RPMI7951 (cell line): Measurements from ENCODE around the gene CYRIA. TPM values are rescaled to one million over a fixed set of nuclear protein-coding genes. Genes with fewer than 3 reads are reported as not detected.

ENCODE experiments used
- DNase-seq: peaks from one replicate; pipeline ENCODE4 v3.0.0-alpha.2; 2012; ENCODE audit warnings: low read depth
- total RNA-seq: library from RNA; depleted of rRNA; stranded (reverse); fragments of >200 nt; shearing (Covaris generic); gene quantifications from 2 replicates; pipeline ENCODE4 v1.2.3, GENCODE V29; 2014; rRNA removed

The CYRIA gene
- total RNA-seq: 0.12 and 0.20 TPM in 2 replicates

DNA sequence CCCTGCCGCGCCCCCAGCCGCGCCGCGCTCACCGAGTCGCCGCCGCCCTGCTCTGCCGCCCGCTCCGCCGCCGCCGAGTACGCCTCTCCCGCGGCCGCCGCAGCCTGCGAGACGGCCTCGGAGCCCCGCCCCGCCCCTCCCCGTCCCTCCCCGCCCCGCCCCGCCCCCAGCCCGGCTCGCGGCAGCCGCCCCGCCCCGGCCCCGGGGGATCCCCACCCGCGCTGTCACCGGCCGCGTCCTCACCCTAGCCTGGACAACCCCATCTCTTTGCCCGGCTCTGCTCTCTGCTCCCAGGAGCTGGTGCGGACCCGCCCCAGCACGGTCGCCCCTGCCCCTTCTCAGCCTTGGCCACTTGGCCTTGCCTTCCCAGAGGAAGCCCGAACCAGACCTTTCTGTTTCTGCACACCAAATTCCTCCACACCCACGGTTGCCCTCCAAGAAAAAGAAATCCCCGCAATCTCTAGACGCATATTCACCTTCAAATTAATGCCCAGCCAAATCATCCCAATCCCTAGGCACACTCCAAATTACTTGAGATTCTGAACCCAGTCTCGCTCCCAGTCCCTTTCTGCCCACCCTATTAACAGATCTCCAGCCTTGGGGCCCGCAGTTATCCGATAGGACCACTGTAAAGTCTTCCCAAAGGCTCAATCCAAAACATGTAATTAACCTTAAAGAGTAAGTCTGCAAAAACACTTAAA lies at the start of gene CYRIA:
TSS of gene CYRIA (minus strand) at position 87 of the 701 bp plus-strand sequence. CDS start 77,715 bp downstream, outside the sequence.
- peak; percentile 30 for DNase-seq

DNA sequence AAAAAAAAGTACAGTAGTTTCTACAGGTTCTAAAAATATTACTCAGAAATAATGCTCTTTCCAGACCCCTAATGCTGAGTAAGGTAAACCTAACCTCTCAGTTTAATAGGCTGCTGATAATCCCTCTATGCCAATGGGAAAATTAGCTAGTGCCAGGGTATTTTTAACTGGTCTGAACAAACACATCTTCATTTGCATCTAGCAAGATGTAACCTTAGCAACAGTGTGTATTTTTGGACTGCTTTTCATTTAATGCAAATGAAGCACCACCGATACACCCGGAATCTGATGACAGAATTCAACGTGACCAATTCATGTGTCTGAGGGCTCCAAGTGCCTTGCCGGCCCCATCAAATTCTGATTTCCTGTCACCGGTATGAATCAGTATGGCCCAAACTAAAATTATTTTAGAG lies 47.4 kb upstream of the CYRIA start:
- DNase-seq: no peak

DNA sequence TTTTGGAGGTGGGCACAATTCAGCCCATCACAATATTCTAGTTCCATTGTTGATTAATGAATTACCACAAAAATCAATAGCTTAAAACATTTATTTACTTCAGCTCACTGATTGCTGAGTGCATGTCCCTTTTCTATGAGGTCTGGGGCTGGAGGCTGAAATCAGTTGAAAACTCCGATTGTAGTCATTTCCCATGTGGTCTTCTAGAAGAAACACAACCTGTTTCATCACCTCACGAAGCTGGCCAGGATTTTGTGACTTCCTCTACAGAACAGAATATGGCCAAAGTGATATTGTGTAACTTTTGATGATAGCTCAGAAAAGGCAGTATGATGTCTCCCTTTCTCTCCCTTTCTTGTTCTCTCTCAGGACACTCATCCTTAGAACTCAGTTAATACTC lies 44.1 kb upstream of the CYRIA start:
- no peak for DNase-seq

DNA sequence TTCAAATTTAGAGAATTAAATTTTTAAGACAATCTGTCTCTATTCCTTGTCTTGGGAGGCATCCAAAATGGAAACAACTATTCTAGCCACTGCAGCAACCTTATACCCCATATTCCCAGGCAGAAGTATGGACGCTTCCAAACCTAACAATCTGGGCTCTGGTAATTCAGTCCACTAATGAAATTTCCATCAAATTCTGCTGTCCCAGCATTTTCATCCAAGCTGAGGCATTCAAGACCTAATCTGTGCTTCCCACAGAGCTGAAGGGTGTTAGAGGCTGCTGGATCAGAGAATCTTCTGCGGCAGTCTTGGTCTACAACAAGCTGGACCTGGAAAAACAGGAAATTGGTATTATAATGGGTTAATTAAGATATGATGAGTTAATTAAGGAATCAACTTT lies 42.5 kb upstream of the CYRIA start:
- no peak for DNase-seq

DNA sequence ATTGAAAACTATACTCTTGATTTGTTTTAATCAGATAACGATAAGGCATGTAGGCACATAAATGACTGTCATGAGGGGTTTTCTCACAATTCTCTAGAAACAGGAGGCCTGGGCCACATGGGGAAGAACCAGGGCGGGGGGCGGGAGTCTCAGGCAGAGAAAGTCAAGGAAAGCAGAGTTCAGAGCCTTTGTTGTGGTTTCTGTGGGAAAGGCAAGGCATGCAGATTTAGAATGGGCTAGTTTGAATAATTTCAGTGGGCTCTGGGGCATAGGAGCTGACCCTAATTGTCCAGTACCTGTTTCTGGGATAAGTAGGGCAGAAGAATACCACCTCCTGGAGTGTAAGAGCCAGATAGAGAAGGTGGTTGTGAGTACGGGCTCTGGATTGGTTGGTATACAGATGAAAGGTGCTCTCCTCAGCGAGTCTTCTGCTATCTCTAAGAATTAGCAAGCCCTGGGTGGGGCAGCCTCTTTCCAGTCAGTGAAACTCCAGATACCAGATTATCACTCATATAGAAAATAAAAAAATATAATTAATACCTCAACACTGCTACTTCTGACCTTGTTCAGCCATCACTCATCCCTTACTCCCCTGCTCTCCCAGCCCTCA lies 41.5 kb upstream of the CYRIA start:
- no peak for DNase-seq

DNA sequence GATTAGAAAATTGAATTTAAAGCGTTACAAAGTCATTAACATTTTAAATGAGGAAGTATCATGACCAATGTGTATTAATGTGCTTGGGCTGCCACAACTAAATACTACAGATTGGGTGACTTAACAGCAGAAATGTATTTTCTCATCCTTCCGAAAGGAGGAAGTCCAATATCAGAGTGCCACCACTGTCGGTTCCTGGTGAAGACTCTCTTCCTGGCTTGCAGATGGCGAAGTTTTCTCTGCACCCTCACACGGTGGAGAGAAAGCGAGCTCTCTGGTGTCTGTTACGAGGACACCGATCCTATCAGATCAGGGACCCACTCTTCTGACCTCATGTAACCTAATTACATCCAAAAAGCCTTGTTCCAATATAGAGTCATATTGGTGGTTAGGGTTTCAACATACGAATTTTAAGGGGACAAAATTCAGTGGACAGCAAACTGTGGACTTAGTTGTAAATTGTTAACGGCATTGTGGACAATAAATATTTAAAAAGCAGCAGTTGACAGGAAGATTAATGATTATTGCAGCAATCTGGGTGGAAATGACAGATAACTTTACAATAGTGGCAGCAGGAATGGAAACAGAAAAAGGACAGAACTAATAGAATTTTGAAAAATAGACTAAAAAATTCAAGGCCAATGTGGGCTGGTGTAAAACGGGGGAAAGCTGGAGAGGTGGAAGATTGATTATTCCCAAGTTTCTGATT lies 35.1 kb upstream of the CYRIA start:
- no peak for DNase-seq

GRCh38 chr2:16693854-16694253 lies 28.2 kb upstream of the CYRIA start:
- no peak for DNase-seq

- DNase-seq: no peak
Measured at GRCh38 chr2:16691261-16691660, 25.6 kb upstream of the CYRIA start.

DNA sequence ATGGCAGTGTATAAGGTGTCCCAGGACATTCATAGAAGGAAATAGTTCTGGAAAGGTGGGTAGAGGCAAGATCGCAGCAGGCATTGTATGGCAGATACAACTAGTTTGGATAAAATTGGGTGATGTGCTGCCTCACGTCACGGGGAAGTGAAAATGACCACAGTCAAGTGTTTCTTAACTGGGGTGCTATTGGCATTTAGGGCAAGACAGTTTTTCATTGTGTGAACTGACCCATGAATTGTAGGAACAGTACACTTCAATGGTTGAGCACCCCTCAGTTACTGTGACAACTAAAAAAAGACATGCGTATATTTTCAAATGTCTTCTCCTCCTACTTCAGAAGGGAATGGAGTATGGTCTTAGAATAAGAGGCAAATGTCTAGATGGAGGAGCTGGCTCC lies 22.3 kb upstream of the CYRIA start:
- no peak for DNase-seq

DNA sequence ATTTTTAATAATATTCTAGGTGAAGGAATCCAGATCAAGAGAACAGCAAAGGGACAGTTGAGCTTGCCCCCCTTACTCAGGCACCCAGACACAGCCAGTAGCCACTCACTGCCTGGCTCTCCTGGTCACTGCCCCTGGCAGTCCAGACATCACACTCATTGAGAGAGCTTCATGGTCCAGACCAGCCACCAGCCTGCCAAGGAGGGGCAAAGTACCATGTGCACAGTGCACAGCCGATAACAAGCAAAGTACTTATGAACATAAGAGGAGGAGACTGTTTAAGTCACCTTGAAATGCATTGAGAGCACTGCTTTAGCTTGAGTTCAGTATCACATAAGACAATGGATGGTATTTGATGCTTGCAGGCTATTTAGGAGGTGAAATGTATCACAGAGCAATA lies 21.6 kb upstream of the CYRIA start:
- DNase-seq: no peak

GRCh38 chr2:16686641-16687040 lies 21.0 kb upstream of the CYRIA start:
- DNase-seq: no peak

GRCh38 chr2:16685340-16685715 lies 19.7 kb upstream of the CYRIA start:
- no peak for DNase-seq

DNA sequence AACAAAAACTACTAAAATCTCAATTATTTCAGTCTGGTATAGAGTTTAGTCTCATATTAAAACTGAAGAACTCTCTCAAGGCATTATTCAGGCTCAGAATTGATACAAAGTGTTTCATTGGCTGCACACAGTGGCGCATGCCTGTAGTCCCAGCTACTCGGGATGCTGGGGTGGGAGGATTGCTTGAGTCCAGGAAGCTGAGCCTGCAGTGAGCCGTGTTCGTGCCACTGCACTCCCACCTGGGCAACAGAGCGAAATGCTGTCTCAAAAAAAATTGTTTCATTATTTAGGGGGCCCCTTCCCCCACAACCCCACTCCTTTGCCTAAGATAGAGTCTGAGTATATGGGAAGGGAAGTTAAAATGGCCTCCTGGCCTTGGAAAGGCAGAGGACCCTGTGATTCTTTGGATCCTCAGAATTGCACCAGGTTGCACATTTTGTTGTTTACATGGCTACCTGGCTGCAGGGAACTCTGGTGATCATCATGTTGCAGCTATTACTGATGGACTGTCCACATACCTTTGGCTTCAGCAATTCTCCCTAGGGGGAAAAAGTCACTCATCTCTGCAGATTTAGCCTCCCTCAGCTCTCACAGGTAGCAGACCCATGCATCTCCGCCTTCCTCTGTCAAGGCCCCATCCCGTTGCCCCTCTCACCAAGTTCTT lies 19.2 kb upstream of the CYRIA start:
- no peak for DNase-seq

GRCh38 chr2:16683576-16683975 lies 17.9 kb upstream of the CYRIA start:
- DNase-seq: no peak

GRCh38 chr2:16682431-16683118 lies 16.9 kb upstream of the CYRIA start:
- DNase-seq: no peak

GRCh38 chr2:16680781-16681180 lies 15.1 kb upstream of the CYRIA start:
- DNase-seq: no peak

GRCh38 chr2:16680304-16680703 lies 14.7 kb upstream of the CYRIA start:
- no peak for DNase-seq

- no peak for DNase-seq
Measured at GRCh38 chr2:16678964-16679363, 13.3 kb upstream of the CYRIA start.

DNA sequence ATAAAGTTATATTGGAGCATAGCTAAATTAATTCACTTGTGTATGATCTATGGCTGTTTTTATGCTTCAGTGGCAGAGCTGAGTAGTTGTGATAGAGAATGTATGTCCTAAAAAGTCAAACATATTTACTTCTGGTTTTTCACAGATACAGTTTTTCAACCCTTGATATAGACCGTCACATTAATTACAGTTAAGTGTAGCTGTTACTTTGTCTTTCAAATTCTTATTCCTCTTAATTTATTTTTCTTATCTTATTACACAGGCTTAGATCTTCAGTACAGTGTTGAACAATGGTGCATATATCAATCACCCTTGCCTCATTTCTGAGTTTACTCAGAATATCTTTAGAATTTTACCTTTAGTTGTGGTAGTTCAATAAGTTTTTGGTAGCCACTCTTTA lies 12.2 kb upstream of the CYRIA start:
- no peak for DNase-seq

GRCh38 chr2:16675781-16676180 lies 10.1 kb upstream of the CYRIA start:
- no peak for DNase-seq

GRCh38 chr2:16674154-16674553 lies 8.5 kb upstream of the CYRIA start:
- DNase-seq: no peak

DNA sequence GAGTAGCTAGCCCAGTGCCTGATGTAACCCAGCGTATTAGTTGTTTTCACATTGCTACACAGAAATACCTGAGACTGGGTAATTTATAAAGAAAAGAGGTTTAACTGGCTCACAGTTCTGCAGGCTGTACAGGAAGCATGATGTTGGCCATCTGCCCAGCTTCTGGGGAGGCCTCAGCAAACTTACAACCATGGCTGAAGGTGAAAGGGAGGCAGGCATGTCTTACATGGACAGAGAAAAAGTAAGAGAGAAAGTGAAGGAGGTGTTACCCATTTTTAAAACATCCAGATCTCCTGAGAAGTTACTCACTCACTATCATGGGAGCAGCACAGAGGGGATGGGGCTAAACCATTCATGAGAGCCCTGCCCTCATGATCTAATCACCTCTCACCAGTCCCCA lies 6.1 kb upstream of the CYRIA start:
- DNase-seq: no peak
